Lower leg skin (tissue), 3 donors: ENCODE data around the gene GCLC.

ENCODE experiments used
- CTCF ChIP-seq, 3 donors: fragments of 450-650 bp; IDR thresholded peaks; one replicate each; pipeline ENCODE4 v1.5.1; 2016; ENCODE audit warnings: antibody characterized with exemption in 3 of 3, mild to moderate bottlenecking in 3 of 3, moderate library complexity in 2 of 3
- POLR2A ChIP-seq, 2 donors: fragments of 450-650 bp; IDR thresholded peaks; one replicate each; pipeline ENCODE4 v1.6.1; 2016 to 2017; ENCODE audit warnings: antibody characterized with exemption in 2 of 2, mild to moderate bottlenecking in 1 of 2, moderate library complexity in 1 of 2

DNA sequence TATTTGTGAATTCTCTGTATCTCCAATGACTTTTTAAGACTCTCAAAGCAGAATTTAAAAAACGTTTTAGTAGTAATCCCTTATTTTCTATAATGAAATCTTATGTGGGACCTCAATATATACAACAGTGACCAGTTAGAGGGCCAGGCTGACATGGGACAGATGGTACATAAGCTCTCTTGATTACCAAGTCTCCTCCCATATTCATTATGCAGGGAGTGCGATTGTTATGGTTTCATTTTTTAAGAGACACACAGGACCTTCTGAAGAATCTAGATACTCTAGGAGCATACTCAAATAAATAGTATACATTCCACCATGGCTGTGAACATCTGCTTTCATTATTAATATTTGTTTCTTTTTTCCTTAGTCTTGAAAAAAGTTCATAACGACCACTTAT lies 43.5 kb downstream of the GCLC start:
- TF ChIP-seq CTCF (IDR thresholded peaks at IDR 0.05) (no peak), POLR2A (IDR thresholded peaks at IDR 0.05) (no peak)
